HEK293T (cell line): Measurements from ENCODE around the gene ANKRD7.

Source experiments
- ARNT ChIP-seq: fragments of 450-650 bp; IDR thresholded peaks from 2 replicates; pipeline ENCODE4 v1.6.1; 2017; ENCODE audit warnings: mild to moderate bottlenecking
- BHLHE40 ChIP-seq: fragments of 450-650 bp; IDR thresholded peaks from 2 replicates; pipeline ENCODE4 v1.6.1; 2016; ENCODE audit warnings: mild to moderate bottlenecking, moderate library complexity, borderline replicate concordance
- FOXK2 ChIP-seq: fragments of 450-650 bp; IDR thresholded peaks from 2 replicates; pipeline ENCODE4 v1.6.1; 2016; ENCODE audit warnings: mild to moderate bottlenecking
- FOXM1 ChIP-seq: fragments of 450-650 bp; IDR thresholded peaks from 2 replicates; pipeline ENCODE4 v1.6.1; 2017; ENCODE audit warnings: mild to moderate bottlenecking, borderline replicate concordance
- L3MBTL2 ChIP-seq: fragments of 450-650 bp; conservative IDR thresholded peaks from 2 replicates; pipeline ENCODE4 v1.6.1; 2016; ENCODE audit warnings: mild to moderate bottlenecking
- LEF1 ChIP-seq: fragments of 450-650 bp; IDR thresholded peaks from 2 replicates; pipeline ENCODE4 v1.6.1; 2017; ENCODE audit warnings: mild to moderate bottlenecking, borderline replicate concordance
- NFRKB ChIP-seq: fragments of 450-650 bp; IDR thresholded peaks from 2 replicates; pipeline ENCODE4 v1.6.1; 2016; ENCODE audit warnings: mild to moderate bottlenecking, moderate library complexity
- PKNOX1 ChIP-seq: fragments of 450-650 bp; IDR thresholded peaks from 2 replicates; pipeline ENCODE4 v1.6.1; 2016
- SP1 ChIP-seq: fragments of 450-650 bp; IDR thresholded peaks from 2 replicates; pipeline ENCODE4 v1.6.1; 2017
- SUZ12 ChIP-seq: fragments of 450-650 bp; IDR thresholded peaks from 2 replicates; pipeline ENCODE4 v1.6.1; 2016; ENCODE audit warnings: mild to moderate bottlenecking

- TF ChIP-seq LEF1, result no peak
- TF ChIP-seq NFRKB, result no peak
- no peak for TF ChIP-seq PKNOX1
- TF ChIP-seq ARNT, result no peak
- TF ChIP-seq FOXK2, result no peak
- no peak for TF ChIP-seq L3MBTL2
- no peak for TF ChIP-seq BHLHE40
- no peak for TF ChIP-seq FOXM1
- no peak for TF ChIP-seq SUZ12
- no peak for TF ChIP-seq SP1
These were observed 20.9 kb downstream of the ANKRD7 start for GRCh38 chr7:118245267-118246040.
